AML-193 (cell line): ENCODE measurements around the gene MAP3K4.

Experiments
- DNase-seq, 2 experiments: peaks; one replicate each; lab custom pipeline; 2025; lab: John Stamatoyannopoulos, UW

Gene MAP3K4

DNA sequence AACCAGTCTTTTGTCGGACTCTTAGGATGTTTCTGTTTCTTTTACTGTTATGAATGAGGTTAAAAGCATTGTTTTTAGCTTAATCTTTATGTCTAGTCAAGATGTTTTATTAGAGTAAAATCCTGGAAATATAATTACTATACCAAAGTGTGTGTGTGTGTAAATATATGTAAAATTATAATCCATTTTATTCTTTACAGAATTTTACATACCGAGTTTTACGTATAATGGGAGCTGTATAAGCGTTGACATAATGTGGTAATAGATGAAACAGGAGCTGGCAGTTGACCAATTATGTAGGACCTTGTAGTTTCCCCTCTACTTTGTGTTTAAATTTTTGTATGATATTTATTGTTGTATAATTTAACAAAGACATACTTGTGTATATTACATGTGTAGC, 16.7 kb downstream of the MAP3K4 start:
- no peak for DNase-seq

DNA sequence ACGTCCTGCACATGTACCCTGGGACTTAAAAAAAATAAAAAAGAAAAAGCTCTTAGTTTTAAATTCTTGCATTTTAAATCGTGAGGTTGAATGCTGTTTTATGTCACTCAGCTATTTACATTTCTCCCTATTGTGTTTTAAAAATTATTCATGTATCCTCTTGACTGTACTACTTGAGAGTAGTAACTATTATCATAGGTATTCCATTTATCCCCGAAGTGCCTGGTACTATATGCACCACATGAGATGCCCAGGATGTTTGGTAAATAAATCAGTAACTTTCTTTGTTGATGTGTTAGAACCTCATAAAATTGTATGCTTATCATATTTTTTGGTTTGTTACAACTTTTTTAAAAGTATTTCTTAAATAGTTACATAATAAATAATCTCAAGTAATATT, 18.4 kb downstream of the MAP3K4 start:
- DNase-seq = no peak

DNA sequence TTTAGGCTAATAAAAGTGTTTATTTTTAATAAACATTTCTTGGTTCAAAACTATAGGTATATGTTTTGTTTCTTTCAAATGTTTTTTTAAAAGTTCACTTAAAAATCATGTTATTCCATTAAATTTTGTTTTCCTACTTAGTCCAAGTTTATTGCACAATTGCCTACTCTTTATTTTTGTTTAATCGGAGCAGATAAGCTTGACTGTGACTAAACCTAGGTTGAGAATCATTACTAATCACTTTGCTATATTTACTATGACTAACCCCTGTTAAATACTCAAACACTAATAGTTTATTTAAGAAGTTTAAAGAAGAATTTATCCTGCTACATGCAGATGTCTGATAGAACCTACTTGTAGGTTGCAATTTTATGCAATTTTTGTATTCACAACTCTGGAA, 18.8 kb downstream of the MAP3K4 start:
- DNase-seq = no peak

DNA sequence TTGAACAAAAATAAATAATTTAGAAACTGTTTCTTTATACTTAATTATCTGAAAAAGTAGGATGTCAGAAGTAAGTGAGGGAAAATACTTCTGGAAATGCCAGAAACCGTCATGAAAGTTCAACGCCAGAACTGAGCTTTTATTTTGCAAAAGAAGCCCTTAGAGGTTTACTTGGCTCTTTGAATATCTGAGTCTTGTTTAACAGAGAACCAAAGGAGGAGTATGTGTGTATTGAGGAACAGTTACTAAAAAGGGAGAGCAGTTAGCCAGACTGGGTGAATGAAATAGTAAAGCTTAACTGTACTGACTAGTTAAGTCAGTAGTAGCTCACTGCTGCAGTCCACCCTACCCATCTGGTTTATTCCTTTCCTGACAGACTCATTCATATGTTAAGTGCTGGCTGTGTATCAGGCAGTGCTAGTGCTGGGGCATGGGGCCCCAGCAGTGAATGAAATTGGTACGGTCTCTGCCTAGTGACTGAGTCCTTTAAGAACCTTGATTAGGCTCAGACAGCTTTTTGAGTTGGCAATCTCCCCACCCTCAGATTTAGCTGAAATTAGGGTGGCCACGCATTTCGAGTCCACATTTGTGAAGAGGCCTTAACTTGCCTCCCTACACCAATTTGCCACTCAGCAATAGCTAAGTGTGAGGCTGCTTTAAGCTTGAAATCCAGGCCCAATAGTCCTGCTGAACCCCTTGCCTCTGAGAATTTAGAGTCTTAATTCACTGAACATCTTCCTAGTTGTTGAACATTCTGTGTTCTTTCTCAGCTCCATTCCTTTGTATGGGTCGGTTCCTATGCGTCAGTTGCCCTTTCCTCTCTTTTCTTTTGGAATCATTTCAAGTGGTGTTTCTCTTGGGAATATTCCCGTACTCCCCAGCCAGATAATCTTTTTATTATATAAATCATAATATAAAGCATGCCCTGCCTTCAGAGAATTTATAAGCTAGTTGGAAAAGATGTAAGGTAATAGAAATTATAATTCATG, 20.2 kb downstream of the MAP3K4 start:
- DNase-seq = no peak

DNA sequence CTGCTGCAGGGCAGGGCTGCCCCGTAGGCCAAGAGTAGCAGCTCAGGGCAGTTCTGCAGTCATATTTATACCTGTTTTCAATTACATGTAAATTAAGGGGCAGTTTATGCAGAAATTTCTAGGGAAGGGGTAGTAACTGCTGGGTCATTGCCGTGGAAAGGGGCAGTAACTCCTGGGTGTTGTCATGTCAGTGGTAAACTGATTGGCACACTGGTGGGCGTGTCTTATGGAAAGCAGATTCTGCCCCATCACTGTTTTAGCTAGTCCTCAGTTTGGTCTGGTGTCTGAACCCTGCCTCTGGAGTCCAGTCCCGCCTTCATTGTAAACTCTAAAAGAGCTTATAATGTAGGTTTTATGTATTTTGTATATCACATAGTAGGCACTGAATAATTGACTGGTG, 22.1 kb downstream of the MAP3K4 start:
- DNase-seq = no peak

DNA sequence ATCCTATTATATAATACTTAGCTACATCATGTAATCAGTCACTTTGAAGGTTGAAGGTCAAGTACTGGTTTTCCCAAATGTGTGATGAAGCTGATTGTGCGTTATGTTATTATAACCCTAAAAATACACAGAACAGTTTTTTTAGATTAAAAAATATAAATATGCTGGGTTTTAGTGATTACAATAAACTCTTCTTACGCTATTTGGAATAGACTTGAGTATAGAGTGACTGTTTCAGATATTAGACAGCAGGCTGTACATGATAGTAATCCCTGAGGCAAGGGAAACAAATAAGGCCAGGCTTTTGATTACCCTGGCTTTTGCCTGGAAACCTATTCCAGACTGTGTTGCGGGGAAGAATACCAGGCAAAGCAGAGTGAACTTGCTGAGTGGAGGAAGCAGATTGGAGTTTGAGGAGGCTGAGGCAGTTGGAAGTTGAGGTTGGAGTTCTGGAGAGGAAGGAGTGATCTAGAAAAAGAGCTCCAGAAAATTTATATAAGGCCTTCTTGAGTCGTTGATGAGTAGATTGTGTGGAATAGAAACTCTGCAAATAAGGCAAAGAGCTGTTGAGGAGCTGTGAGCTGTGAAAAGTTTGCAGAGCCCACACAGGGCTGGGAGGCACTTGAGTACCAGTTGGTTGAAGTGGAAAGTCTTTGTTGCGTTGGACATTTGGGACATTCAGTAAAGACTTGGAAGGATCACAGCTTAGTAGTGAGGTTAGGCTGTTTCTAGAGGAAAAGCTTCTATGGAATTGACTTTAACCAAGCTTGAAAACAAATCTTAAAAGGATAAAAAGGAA, 26.4 kb downstream of the MAP3K4 start:
- no peak for DNase-seq

DNA sequence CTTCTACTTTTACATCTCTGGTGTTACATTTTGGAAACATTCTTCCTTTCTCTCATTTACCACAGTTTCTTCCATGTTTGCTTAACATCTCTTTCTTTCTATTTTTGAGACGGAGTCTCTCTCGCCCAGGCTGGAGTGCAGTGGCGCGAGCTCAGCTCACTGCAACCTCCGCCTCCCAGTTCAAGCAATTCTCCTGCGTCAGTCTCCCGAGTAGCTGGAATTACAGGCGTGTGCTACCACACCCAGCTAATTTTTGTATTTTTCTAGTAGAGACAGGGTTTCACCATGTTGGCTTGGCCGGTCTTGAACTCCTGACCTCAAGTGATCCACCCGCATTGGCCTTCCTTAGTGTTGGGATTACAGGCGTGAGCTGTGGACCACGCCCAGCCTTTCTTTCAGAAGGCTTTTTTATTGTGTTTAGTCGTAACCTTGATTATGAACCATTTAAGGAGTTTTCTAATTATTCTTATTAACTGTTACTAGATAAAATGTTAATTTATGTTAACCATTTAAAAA, 27.8 kb downstream of the MAP3K4 start:
- no peak for DNase-seq

DNA sequence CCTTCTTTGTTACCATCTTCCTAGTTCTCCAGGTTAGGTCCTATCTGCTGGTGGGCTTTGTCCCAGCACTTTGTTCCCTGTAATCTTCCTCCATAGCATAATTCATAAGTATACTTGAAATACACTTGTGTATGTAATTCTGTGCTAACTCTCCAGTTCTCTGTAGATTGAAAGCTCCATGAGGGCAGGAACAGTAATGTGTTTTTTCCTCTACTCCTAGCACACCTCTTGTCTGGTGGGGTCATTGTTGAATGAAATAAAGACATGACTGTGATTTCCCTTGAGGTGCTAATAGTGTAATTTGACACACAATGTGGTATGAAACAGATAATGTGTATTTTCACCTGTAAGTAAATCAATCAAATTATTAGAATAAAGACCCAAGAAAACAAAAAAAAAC, 30.0 kb downstream of the MAP3K4 start:
- no peak for DNase-seq

DNA sequence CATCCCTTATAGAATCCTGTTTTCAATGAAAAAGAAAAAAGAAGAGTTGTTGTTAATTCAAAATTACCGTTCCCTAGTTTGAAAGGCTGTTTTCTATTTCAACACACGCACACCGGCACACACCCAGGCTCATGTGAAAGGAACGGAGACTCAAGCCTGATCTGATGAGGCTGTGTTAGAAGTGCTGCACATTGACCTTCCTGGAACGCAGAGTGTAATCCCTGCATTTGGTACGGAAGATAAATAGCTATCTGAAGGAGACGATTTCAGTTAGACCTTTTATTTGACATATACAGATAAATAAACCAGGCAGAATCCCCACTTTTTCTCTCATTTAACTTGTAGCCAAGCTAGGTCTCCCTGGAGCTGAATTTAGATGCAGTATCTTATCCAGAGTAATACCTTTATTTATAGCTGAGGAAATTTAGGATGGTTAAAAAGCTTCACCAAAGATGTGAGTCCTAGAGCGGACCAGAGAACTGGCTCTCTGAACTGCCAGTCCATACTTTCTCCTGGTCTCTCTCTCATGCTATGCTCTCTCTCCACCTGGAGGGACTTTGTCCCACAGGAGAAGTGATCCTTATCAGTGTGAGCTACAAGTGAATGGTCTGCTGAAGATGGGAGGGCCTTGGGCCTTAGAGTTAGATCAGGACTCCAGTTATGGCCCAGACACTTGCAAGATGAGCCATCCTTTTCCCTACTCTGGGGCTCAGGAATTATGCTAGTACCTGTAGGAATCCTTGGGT, 30.6 kb downstream of the MAP3K4 start:
- no peak for DNase-seq

DNA sequence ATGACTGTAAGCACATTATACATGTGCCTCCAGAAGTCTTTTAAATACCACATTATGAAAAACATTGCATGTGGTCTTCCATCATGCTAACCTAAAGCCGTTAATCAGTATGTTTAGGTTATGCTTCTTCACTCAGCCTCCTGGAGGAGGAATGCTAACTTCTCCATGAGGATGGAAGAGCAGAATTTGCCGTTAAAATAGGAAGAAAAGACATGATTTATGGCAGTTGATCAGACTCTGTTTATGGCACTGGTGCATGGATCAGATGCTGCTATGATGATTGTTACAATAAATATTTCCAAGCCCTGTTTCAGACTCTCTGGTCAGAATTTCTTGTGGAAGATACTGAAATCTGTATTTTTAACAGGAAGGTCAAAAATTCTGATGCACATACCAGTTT, 31.7 kb downstream of the MAP3K4 start:
- no peak for DNase-seq

DNA sequence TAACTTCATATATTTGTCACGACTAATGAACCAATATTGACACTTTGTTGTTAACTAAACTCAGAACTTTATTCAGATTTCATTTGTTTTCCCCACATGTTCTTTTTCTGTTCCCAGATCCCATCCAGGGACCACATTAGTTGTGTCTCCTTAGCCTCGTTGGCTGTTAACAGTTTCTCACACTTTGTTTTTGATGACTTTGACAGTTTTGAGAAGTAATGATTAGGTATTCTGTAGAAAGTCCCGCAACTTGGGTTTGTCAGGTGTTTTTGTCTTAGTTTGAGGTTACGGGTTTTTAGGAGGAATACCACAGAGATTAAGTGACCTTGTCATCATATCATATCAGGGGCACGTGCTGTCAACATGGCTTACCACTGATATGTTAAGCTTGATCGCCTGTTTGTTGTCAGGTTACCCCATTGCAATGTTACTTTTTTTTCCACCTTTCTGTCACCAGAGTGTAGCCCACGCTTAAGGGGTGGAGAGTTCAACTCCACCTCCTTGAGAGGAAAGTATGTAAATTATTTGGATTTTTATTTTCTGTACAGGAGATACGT, 32.9 kb downstream of the MAP3K4 start:
- no peak for DNase-seq

DNA sequence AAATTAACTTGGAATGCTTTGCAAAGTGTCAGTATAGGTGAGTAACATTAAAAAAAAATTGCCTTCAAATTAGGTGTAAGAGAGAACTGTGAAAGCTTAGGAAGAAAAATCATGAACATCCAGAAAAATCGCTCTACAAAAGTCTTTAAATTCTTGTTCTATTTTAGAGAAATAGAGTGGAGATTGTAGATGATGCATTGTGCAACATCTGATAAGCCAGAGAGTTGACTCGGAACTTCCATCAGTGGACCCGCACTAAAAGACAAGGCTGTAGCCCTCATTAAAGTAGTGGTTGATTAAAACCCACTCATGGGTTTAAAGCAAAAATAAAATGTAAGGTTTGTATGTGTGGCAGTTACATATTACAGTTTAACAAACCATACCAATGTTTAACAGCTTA, 35.8 kb downstream of the MAP3K4 start:
- DNase-seq = no peak

DNA sequence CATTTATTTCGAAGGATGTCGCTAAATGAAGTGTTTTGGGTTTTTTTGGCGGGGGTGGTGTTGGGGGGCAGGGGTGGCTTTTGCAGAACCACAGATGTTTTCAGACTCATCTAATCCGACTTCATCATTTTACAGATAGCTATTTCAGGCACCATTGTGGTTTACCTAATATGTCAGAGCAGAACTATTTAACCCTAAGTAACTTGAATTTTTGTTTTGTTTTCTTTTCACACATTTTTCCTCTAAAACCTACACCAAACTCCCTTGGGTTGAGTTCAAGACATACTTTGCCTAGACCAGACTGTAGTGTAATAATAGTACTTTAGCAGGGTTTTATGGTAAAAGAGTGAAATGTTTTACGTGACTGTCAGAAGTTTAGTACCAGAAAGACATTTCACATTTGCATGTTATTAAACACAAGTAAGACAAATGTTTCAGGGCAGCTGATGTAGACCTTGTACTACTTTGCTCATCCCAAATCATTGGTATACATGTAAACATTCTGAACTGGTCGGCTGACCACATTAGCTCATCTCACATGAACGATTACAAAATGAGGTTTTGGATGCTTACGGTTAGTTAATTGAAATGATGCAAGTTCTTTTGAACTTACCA, 37.7 kb downstream of the MAP3K4 start:
- no peak for DNase-seq

DNA sequence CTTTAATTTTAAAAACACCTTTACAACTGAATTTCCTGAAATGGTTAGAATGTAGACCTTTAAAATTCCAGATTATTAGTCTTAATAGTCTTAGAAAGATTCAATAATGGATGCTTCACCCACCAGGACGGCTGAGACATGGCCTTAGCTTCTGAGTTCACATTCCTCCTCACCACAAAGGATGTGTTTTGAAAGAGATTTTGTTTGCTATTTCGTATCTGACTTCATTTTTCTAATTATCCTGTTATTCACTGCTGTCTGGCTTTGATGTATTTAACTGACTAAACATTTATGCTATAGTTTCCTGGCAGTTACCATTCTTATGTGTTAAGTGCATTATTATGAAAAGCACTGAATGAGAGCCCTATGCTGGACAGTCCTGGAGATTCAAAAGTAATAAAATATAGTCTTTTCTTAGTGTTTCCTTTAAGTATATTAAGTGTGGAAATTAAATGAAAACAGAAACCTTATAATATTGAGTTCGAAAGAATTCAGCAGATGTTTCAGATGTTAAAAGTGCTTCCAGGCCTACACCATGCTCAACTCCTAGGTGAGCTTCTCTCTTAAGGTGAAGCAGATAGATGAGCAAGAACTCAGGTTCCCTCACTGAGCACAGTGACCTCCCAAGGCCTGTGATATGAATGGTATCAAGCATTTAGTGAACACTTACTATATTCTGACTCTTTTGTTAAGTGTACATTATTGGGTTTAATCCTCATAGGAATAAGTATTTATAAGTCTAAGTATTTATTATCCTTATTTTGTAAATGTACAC, 40.3 kb downstream of the MAP3K4 start:
- no peak for DNase-seq

DNA sequence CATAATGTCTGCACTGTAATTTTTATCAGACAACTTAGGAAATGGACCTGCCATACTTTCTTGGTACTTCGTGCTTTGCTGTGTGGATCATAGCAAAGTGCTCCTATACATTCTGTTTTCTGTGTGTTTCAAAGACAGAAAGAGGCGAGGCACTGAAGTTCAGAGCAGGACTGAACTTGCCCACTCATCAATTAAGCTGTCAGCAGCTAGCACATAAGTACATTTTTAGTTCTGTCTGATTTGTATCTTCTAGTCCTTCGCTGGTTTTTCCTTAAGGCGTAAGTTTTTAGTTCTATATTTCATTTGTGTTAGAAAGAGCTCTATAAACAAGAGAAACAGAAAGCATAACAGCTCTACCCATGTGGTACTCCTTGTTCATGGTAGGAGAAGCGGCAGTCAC, 42.1 kb downstream of the MAP3K4 start:
- DNase-seq = no peak

DNA sequence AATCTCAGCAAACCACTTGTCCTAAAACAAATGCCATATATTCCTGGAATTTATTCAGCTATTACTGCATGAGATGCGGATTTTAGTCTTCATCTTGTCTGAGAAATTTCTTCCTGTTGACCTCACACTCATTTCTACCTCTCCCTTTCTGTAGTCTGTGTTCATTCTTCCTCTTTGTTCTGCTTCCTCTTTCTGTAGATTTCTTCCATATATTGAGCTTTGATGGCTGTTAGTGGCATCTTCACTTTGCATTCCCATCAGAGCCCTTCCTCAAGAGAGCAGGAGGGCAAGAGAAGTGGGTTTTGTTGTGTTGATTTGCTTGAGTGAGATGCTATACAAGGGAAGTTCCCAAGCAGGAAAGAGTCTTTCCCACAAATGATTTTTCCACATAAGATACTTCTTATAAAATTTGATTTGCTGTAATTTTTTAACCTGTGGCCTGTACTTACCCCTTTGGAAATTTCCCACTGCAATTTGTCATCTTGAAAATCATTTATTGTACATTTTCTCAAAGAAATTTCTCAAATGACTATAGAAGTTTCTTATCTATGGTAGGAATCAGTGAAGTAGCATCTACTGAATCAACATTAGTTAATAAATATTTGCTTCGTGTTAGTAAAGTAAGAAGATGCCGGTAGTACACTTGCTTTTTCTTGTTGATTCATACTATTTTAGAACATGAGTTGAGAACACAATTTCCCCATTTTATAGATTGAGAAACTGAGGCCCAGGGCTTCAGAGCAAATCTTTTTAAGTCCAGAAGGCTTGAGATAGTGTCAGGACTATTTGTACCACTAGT, 43.8 kb downstream of the MAP3K4 start:
- DNase-seq = peak; percentile 18 to 43

DNA sequence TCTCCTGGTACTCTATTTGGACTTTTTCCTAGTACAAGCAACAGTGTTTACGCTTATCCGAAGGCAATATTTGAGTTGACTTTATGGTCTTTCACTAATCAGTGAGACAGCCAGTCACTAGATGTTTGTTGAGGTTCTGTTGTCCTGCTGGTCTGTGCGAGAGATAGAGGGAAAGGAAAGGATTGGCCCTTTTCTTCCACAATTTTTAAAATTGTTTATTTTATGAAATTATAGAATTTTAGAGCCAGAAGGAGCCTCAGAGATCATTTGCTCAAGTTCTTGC, 44.4 kb downstream of the MAP3K4 start:
- DNase-seq = no peak

DNA sequence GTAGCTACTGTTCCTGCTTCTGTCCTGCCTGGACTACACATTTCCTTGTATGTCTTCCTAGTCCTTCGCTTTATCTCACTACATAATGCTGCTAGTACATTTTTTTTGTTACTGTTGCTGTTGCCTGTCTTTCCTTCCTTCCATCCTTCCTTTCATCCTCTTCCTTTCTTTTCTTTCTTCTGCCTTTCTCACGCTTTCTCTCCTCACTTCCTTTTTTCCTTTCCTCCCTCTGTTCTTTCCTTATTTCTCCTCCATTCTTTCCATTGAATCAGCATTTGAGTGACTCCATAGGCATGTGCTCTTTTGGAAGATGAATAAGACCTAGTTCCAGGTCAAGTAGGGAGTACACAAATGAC, 46.3 kb downstream of the MAP3K4 start:
- no peak for DNase-seq

DNA sequence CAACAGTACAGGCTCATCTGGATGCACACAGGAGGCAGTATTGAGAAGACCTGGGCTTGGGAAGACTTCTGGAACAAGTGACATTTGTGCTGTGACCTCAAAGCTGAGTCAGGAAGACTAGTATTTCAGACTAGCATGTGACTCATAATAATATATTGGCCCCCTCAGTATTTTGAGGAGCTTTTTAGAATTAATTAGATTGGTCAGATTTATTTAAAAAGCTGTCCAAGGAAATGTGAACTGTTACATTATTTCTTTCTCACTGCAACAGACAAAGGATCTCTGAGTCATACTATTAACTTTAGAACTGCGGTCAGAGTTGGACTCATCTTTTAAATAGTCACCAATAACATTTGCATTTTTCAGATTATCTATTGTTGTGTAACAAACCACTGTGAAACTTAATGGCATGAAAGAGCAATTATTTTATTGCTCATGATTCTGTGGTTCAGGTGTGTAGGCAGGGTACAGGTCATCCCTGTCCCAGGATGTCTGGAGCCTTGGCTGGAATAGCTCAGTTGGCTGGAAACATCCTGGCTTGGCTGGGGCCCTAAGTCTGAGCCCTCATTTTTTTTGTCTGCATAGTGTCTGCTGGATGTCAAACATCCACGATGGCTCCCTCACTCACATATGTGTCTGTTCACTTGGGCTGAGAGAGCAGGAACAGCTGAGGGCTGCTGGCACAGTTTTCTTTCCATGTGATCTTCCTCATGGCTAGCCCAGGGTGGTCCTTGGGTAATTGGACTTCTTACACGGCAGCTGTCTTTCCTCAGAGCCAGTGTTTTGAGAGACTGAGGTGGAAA, 46.9 kb downstream of the MAP3K4 start:
- no peak for DNase-seq
